ENCODE data around the gene CCDC124.

The CCDC124 gene

DNA sequence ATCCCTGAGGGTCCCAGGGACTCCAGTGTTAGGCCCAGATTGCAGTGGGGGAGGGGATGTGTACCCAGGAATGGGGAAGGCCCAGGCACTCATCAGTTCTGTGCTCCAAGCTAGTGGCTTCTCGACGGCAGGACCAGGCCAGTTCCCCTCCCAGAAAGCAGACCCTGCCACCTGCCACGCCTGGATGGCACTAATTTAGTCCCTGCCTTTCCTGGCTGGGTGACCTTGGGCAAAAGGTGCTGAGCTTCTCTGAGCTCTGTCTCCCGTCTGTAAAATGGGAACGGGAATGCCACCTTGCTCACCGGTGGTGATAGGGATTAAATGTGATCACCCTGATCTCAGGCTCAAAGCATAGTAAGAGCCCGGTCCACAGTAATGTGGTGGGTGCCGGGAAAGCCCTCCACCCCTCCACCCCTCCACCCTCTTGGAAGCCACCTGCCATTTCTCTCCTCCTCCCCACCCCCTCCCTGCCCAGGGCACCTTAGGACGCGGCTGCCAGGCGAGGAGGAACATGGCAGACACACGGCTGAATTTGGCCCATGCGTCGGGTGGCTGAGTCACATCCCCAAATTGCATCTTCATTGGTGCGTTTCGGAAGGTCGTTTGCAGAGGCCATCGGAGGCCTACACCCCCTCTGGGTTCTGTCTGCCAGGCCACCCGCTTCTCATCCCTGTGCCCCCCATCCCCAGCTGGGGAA, 36.4 kb downstream of the CCDC124 start:
- Histone ChIP-seq H3K4me3 (no peak overlapping the region), H3K27ac (no peak overlapping the region), H3K4me1 (peaks cover 0 to 12% (median 0%) of the 10 kb centered on the region in 4 donors), H3K27me3 (peaks cover 0 to 76% of the 10 kb centered on the region in 2 donors), H3K36me3 (no peaks in the 10 kb centered on the region), H3K9me3 (no peaks in the 10 kb centered on the region)
- intact Hi-C loops (cut with DNase I; ENCODE audit: low total_unique reads): no loop called here
- TF ChIP-seq, protein P1, sequence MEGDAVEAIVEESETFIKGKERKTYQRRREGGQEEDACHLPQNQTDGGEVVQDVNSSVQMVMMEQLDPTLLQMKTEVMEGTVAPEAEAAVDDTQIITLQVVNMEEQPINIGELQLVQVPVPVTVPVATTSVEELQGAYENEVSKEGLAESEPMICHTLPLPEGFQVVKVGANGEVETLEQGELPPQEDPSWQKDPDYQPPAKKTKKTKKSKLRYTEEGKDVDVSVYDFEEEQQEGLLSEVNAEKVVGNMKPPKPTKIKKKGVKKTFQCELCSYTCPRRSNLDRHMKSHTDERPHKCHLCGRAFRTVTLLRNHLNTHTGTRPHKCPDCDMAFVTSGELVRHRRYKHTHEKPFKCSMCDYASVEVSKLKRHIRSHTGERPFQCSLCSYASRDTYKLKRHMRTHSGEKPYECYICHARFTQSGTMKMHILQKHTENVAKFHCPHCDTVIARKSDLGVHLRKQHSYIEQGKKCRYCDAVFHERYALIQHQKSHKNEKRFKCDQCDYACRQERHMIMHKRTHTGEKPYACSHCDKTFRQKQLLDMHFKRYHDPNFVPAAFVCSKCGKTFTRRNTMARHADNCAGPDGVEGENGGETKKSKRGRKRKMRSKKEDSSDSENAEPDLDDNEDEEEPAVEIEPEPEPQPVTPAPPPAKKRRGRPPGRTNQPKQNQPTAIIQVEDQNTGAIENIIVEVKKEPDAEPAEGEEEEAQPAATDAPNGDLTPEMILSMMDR (IDR thresholded peaks at IDR 0.05): no peak
- DNase-seq: no peak

DNA sequence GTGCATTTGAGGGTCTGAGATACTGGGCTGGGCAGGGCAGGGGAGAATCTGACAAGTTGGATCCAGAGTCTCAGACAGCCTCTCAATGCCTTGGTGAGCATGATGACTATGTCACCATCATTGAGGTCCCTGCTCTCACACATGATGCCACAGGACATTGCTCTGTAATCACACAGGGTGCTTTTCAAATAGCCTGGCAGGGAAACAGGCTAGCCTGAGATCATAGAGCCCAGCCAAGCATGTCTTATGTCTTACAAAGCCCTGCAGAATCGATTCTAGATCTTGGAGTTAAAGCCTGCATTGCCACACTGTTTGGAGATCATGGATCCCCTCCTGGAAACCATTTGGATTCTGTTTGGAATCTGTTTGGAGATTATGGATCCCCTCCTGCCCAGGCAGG, 39.4 kb downstream of the CCDC124 start:
- DNase-seq: no peak
- Histone ChIP-seq H3K36me3 (no peaks in the 10 kb centered on the region), H3K4me3 (no peak overlapping the region), H3K9me3 (no peaks in the 10 kb centered on the region), H3K27ac (no peak overlapping the region), H3K4me1 (peaks cover 0 to 6% (median 0%) of the 10 kb centered on the region in 4 donors), H3K27me3 (peaks cover 0 to 50% of the 10 kb centered on the region in 2 donors)
- TF ChIP-seq, protein P1 (IDR thresholded peaks at IDR 0.05): no peak
- intact Hi-C loops (cut with DNase I; ENCODE audit: low total_unique reads): no loop called here

DNA sequence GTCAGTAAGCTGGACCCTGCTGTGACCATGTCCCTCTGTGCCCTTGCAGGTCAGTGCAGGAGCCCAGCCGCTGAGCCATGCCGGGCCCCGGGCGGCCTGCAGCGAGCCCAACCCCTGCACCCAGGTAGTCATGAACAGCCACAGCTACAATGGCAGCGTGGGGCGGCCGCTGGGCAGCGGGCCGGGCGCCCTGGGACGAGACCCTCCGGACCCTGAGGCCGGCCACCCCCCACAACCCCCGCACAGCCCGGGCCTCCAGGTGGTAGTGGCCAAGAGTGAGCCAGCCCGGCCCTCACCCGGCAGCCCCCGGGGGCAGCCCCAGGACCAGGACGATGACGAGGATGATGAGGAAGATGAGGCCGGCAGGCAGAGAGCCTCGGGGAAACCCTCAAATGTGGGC, 40.9 kb downstream of the CCDC124 start:
- Histone ChIP-seq H3K4me1 (no peaks in the 10 kb centered on the region), H3K27me3 (peaks cover 0 to 35% of the 10 kb centered on the region in 2 donors), H3K9me3 (no peaks in the 10 kb centered on the region), H3K27ac (no peak overlapping the region), H3K36me3 (no peaks in the 10 kb centered on the region), H3K4me3 (no peak overlapping the region)
- no peak for DNase-seq
- TF ChIP-seq, protein P1 (IDR thresholded peaks at IDR 0.05): no peak
- intact Hi-C loops (cut with DNase I; ENCODE audit: low total_unique reads): no loop called here

DNA sequence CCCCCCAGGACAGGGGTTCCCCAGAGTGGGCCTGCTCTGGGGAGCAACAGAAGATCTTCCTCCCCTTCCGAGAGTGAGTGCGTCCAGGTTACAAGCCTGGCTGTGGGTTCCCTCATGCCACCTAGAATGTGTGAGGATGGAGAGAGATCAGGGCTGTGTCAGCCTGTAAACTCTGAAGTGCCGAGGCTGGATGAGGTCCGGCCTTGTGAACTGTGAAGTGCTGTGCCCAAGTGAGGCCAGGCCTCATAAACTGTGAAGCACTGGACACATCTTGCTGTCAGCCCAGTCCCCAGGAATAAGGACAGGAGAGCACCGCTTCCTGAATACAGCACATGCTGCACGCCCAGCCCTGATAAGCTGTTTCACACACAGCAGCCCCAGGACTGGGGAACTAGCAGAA, 41.7 kb downstream of the CCDC124 start:
- DNase-seq: no peak
- peaks cover 0 to 30% of the 10 kb centered on the region in 2 donors for H3K27me3 ChIP-seq
- no peak overlapping the region for H3K4me3 ChIP-seq
- H3K4me1 ChIP-seq: no peaks in the 10 kb centered on the region
- no peaks in the 10 kb centered on the region for H3K9me3 ChIP-seq
- H3K27ac ChIP-seq: no peak overlapping the region
- H3K36me3 ChIP-seq: no peaks in the 10 kb centered on the region
- intact Hi-C loops (cut with DNase I; ENCODE audit: low total_unique reads): no loop called here
- TF ChIP-seq, protein P1 (IDR thresholded peaks at IDR 0.05): no peak

DNA sequence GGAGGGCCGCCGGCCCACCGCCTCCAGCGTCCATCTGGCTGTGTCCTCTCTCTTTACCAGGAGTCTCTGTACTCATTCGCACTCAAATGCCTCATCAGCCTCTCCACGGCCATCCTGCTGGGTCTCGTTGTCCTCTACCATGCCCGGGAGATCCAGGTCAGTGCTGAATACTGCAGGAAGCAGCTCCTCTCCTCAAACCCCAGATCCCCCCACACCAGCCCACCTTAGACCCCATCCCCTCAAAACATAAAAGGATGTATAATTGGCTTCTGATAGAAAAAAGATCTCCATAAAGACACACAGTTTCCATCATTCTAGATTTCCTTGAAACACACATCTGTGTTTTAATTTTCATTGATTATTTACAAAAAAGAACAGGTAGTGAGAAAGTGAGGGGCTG, 42.2 kb downstream of the CCDC124 start:
- H3K36me3 ChIP-seq: no peaks in the 10 kb centered on the region
- H3K4me3 ChIP-seq: no peak overlapping the region
- H3K4me1 ChIP-seq: no peaks in the 10 kb centered on the region
- DNase-seq: no peak
- peaks cover 0 to 31% of the 10 kb centered on the region in 2 donors for H3K27me3 ChIP-seq
- no peaks in the 10 kb centered on the region for H3K9me3 ChIP-seq
- intact Hi-C loops (cut with DNase I; ENCODE audit: low total_unique reads): no loop called here
- TF ChIP-seq, protein P1 (IDR thresholded peaks at IDR 0.05): no peak
- no peak overlapping the region for H3K27ac ChIP-seq
